Breast epithelium (tissue), 3 donors: ENCODE data around the gene ORC4.

Source experiments
- CTCF ChIP-seq, 3 donors: fragments of 450-650 bp; IDR thresholded peaks; one replicate each; pipeline ENCODE4 v1.5.1; 2016 to 2017; ENCODE audit warnings: antibody characterized with exemption in 3 of 3, mild to moderate bottlenecking in 3 of 3, moderate library complexity in 3 of 3
- POLR2A ChIP-seq: fragments of 450-650 bp; IDR thresholded peaks from one replicate; pipeline ENCODE4 v1.6.1; 2016; ENCODE audit warnings: antibody characterized with exemption, mild to moderate bottlenecking, moderate library complexity
- POLR2AphosphoS5 ChIP-seq, 3 donors: sonication (generic); formaldehyde crosslinking; IDR thresholded peaks; one replicate each; pipeline ENCODE4 v1.6.1; 2017; ENCODE audit warnings: antibody characterized with exemption in 3 of 3

DNA sequence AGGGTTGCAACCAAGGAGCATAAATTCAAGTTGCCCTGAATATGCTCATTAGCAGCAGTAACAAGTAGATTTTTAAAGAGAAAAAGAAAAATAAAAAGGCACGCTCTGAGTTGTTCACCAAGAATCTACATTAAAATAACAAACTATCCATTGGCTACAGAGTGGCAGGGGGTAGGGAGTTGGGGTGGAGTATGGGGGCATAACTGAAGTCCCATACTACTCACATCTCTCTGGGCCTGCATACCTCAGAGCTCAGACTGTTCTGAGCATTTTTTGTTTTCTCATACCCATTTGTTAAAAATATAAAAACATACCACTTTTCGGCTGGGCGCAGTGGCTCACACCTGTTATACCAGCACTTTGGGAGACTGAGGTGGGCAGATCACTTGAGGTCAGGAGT lies 31.4 kb downstream of the ORC4 start:
- TF ChIP-seq CTCF (IDR thresholded peaks at IDR 0.05) (no peak), POLR2A (no peak), POLR2AphosphoS5 (IDR thresholded peaks at IDR 0.05) (no peak)
